ENCODE data around the gene TPST2. TPM values are rescaled to one million over a fixed set of nuclear protein-coding genes. Genes with fewer than 3 reads are reported as not detected.

Gene TPST2
- polyA plus RNA-seq, 1 experiment = 33.6 TPM

DNA sequence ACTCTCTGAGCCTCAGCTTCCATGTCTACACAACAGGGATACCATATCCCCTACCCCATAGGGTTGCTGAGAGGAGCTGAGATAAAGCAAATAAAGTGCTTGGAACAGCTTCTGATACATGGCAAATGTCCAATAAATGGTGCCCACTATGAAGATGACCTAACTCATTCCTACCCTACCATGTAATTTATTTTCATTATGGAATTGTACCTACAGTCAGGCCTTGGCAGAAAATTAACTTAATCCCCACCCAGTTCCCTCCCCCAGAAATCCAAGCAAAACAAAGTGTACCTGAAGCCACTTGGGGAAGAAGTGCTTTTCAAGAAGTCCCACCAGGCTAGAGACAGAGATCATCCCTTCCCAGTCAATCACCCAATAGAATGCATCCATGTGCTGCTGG, 95.4 kb downstream of the TPST2 start:
- CTCF ChIA-PET = interaction anchor here (0.6 kb wide), 1 partner anchor 150 kb away, joined by 6 read pairs; no protein-coding TSS in a partner anchor
- no peak overlapping the region for H3K4me3 ChIP-seq (ENCODE audit: low read depth, low read length)
- H3K27me3 ChIP-seq (ENCODE audit: control insufficient read depth, insufficient read depth, low read length) = no peaks in the 10 kb centered on the region
- H3K9me3 ChIP-seq (ENCODE audit: control insufficient read depth, insufficient read depth, low read length) = no peaks in the 10 kb centered on the region; the same call in 1 of the 2 replicates
- POLR2A ChIA-PET = no interaction called here
- TF ChIP-seq, protein P1, sequence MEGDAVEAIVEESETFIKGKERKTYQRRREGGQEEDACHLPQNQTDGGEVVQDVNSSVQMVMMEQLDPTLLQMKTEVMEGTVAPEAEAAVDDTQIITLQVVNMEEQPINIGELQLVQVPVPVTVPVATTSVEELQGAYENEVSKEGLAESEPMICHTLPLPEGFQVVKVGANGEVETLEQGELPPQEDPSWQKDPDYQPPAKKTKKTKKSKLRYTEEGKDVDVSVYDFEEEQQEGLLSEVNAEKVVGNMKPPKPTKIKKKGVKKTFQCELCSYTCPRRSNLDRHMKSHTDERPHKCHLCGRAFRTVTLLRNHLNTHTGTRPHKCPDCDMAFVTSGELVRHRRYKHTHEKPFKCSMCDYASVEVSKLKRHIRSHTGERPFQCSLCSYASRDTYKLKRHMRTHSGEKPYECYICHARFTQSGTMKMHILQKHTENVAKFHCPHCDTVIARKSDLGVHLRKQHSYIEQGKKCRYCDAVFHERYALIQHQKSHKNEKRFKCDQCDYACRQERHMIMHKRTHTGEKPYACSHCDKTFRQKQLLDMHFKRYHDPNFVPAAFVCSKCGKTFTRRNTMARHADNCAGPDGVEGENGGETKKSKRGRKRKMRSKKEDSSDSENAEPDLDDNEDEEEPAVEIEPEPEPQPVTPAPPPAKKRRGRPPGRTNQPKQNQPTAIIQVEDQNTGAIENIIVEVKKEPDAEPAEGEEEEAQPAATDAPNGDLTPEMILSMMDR (IDR thresholded peaks at IDR 0.05; ENCODE audit: low read depth, low read length) = no peak
- no peak for DNase-seq (ENCODE audit: low read depth, low spot score)
- H3K27ac ChIP-seq (ENCODE audit: low read depth, low read length) = no peak overlapping the region

DNA sequence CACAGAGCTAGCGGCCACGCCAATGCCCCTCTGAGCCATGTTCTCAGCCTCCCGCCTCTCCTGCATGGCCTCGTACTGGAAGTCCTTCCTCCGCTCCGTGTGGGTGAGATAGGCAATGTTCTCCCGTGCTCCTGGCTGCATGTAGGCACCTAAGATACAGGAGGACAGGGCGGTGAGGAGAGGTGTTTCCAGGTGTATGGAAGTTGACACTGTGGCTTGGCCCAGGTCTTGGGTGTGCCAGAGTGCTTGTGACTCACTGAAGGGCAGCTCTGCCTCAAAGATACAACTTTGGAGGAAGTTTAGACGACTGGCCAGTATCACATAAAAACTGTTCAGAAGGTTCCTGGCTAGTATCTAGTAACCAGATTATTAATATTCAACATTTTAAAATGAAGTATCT, 97.7 kb downstream of the TPST2 start:
- no peaks in the 10 kb centered on the region for H3K9me3 ChIP-seq (ENCODE audit: control insufficient read depth, insufficient read depth, low read length)
- no peak overlapping the region for H3K27ac ChIP-seq (ENCODE audit: low read depth, low read length)
- no peak for DNase-seq (ENCODE audit: low read depth, low spot score)
- TF ChIP-seq, protein P1 (IDR thresholded peaks at IDR 0.05; ENCODE audit: low read depth, low read length) = no peak
- no peaks in the 10 kb centered on the region for H3K27me3 ChIP-seq (ENCODE audit: control insufficient read depth, insufficient read depth, low read length)
- CTCF ChIA-PET = interaction anchor here (0.5 kb wide), 1 partner anchor 61 kb away, joined by 5 read pairs; no protein-coding TSS in a partner anchor
- H3K4me3 ChIP-seq (ENCODE audit: low read depth, low read length) = no peak overlapping the region
- POLR2A ChIA-PET = no interaction called here

DNA sequence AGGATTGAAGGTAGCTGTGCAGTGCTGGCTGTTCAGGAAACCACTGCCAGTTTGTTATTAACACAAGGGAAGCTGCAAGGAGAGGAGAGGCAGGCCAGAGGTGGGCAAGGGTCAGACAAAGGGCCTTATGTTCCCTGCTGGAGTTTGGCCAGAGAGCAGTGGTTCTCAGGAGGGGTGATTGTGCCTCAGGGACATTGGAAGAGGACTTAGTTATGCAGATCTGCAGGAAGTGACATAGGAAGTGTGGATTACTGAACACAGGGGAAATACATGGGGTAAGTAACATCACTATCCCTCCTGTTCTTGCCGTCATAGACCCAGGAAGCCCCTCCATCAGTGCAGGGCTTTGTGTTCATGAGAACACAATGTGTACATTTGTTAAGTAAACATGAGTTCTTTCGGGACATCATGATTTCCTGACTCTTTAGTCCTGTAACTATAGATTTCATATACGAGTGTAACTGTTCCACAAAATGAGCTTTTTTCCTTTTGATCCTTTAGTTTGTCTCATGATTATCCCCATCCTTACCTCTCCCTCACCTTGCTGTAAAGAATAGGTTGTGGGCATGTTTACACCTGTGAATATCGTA, 100.4 kb downstream of the TPST2 start:
- ChIA-PET POLR2A (no interaction called here), CTCF (interaction anchor here (0.6 to 1.1 kb wide), 2 partner anchors 29 to 1165 kb away, joined by 3 read pairs; no protein-coding TSS in a partner anchor)
- Histone ChIP-seq H3K27ac (ENCODE audit: low read depth, low read length) (no peak overlapping the region), H3K4me3 (ENCODE audit: low read depth, low read length) (no peak overlapping the region), H3K9me3 (ENCODE audit: control insufficient read depth, insufficient read depth, low read length) (no peaks in the 10 kb centered on the region), H3K27me3 (ENCODE audit: control insufficient read depth, insufficient read depth, low read length) (no peaks in the 10 kb centered on the region)
- no peak for DNase-seq (ENCODE audit: low read depth, low spot score)
- TF ChIP-seq, protein P1 (IDR thresholded peaks at IDR 0.05; ENCODE audit: low read depth, low read length) = no peak

DNA sequence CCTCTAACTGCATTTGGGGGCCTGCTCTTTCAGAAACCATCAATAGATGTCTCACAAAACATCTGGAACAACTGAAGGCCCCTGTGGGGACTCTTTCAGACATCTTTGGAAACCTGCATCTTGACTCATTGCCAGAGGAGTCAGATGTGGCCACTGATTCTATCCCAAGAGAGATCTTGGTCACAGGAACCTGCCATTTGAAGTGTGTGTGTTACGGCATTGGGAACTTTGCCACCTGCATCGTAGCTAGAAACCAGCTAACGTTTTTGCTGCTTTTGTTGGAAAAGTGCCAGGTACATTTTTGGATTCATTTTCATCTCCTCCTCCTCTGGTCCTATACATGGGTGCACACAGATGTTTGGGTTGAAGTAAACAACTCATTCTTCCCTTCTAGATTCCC, 101.9 kb downstream of the TPST2 start:
- ChIA-PET POLR2A (no interaction called here), CTCF (no interaction called here)
- TF ChIP-seq, protein P1 (IDR thresholded peaks at IDR 0.05; ENCODE audit: low read depth, low read length) = no peak
- Histone ChIP-seq H3K27me3 (ENCODE audit: control insufficient read depth, insufficient read depth, low read length) (no peaks in the 10 kb centered on the region), H3K9me3 (ENCODE audit: control insufficient read depth, insufficient read depth, low read length) (no peaks in the 10 kb centered on the region), H3K4me3 (ENCODE audit: low read depth, low read length) (no peak overlapping the region), H3K27ac (ENCODE audit: low read depth, low read length) (no peak overlapping the region)
- DNase-seq (ENCODE audit: low read depth, low spot score) = no peak

DNA sequence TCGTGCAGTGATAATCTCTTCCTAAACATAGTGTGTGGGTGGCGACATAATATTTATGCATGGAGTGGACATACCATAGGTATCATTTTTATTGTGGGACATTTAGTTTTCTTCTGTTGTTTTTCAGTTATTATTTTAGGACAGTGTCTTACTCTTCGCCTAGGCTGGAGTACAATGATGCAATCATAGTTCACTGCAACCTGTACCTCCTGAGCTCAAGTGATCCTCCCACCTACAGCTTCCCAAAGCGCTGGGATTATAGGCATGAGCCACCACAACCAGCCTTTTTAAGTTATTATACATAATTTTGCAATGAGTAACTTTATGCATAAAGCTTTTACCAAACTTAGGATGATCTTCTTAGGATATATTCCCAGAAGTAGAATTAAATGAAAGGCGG, 103.5 kb downstream of the TPST2 start:
- Histone ChIP-seq H3K27me3 (ENCODE audit: control insufficient read depth, insufficient read depth, low read length) (no peaks in the 10 kb centered on the region), H3K9me3 (ENCODE audit: control insufficient read depth, insufficient read depth, low read length) (no peaks in the 10 kb centered on the region), H3K27ac (ENCODE audit: low read depth, low read length) (no peak overlapping the region), H3K4me3 (ENCODE audit: low read depth, low read length) (no peak overlapping the region)
- ChIA-PET CTCF (no interaction called here), POLR2A (interaction anchor here (0.6 kb wide), 1 partner anchor 166 kb away, joined by 6 read pairs; no protein-coding TSS in a partner anchor)
- TF ChIP-seq, protein P1 (IDR thresholded peaks at IDR 0.05; ENCODE audit: low read depth, low read length) = no peak
- no peak for DNase-seq (ENCODE audit: low read depth, low spot score)

Measured in AG04450 (cell line).